Measurements from ENCODE around the gene RIPOR3.

RIPOR3 gene

DNA sequence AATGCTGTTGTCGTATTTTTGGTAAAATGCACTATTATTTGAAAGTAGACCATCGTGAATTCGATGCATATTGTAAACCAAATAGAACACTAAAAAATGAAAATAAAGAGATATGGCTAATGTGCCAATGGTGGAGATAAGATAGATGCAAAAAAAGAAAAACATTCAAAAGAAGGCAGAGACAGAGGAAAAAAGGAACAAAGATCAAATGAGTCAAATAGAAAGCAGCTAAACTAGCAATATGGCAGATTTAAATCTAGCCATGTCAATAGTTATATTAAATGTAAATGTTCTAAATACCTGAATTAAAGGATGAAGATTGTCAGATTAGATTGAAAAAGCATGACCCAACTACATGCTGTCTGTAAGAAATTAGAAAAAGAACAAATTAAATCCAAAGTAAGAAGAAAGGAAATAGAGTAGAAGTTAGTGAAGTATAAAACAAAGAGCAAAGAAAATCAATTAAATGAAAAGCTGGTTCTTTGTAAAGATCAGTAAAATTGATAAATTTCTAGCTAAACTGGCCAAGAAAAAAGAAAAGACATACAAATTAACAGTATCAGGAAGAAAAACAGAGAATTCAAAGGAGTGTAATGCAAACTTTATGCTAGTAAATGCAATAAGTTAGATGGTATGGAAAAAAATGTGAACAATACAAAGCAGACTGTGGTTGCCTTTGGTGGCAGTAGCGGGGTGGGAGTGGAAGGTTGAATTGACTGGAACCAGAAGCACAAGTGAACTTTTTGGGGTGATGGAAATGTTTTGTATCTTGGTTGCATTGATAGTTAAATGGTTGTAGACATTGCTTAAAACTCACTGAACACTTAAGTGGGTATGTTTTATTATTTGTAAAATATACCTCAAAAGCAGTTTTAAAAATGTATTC lies 136.4 kb downstream of the RIPOR3 start:
- Histone ChIP-seq H3K4me3 (ENCODE audit: low read length) (no peak overlapping the region), H3K27me3 (ENCODE audit: low read depth, low read length) (no peaks in the 10 kb centered on the region), H4K20me1 (ENCODE audit: insufficient read depth, low read length) (peaks cover 84% of the 10 kb centered on the region), H3K27ac (ENCODE audit: low read length) (peak overlapping the region; percentile 10), H3K9ac (ENCODE audit: low read length) (no peak overlapping the region), H3K9me3 (ENCODE audit: insufficient read depth, low read length) (peaks cover 20% of the 10 kb centered on the region), H3K4me2 (ENCODE audit: low read length) (no peak overlapping the region), H3K36me3 (replicated peaks; ENCODE audit: low read depth, low read length) (peaks cover 81% of the 10 kb centered on the region), H3K79me2 (ENCODE audit: low read length) (peaks cover 99% of the 10 kb centered on the region), H3K4me1 (ENCODE audit: low read length) (peaks cover 46% of the 10 kb centered on the region), H2AFZ (ENCODE audit: low read depth, low read length) (no peak overlapping the region)
- TF ChIP-seq EZH2phosphoT487 (IDR thresholded peaks at IDR 0.05; ENCODE audit: low read depth) (no peak), CTCF (IDR thresholded peaks at IDR 0.05; ENCODE audit: low read depth, low read length) (no peak)

DNA sequence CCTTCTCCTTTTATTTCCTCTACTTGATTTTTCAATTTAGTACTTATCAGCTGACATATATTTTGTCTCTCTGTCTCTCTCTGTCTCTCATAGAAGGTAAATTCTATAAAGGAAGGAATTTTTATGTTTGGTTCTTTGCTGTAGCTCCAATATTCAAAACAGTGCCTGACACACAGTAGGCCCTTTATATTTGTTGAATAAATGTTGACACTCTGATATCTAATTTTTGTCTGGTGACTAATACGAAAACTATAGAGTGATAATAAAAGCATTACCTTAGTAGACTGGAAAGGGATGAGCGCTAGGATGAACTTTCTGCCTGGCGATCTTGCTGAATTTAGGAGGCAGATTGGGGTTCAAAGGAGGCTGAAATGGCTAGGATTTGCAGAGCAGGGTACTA lies 138.4 kb downstream of the RIPOR3 start:
- TF ChIP-seq CTCF (IDR thresholded peaks at IDR 0.05; ENCODE audit: low read depth, low read length): no peak
- TF ChIP-seq EZH2phosphoT487 (IDR thresholded peaks at IDR 0.05; ENCODE audit: low read depth): no peak
- H3K79me2 ChIP-seq (ENCODE audit: low read length): peaks cover 99% of the 10 kb centered on the region

GRCh38 chr20:50551288-50551687 lies 140.1 kb downstream of the RIPOR3 start:
- Histone ChIP-seq H3K4me2 (ENCODE audit: low read length) (peak overlapping the region; percentile 33), H3K9ac (ENCODE audit: low read length) (peak overlapping the region; percentile 13; the same call in 1 of the 2 replicates), H4K20me1 (ENCODE audit: insufficient read depth, low read length) (peaks cover 71% of the 10 kb centered on the region), H3K9me3 (ENCODE audit: insufficient read depth, low read length) (peaks cover 20% of the 10 kb centered on the region), H3K79me2 (ENCODE audit: low read length) (peaks cover 99% of the 10 kb centered on the region), H3K4me1 (ENCODE audit: low read length) (peaks cover 70% of the 10 kb centered on the region), H3K27ac (ENCODE audit: low read length) (peak overlapping the region; percentile 32), H3K27me3 (ENCODE audit: low read depth, low read length) (no peaks in the 10 kb centered on the region), H2AFZ (ENCODE audit: low read depth, low read length) (no peak overlapping the region), H3K36me3 (replicated peaks; ENCODE audit: low read depth, low read length) (peaks cover 82% of the 10 kb centered on the region), H3K4me3 (ENCODE audit: low read length) (no peak overlapping the region)
- TF ChIP-seq EZH2phosphoT487 (IDR thresholded peaks at IDR 0.05; ENCODE audit: low read depth) (no peak), CTCF (IDR thresholded peaks at IDR 0.05; ENCODE audit: low read depth, low read length) (no peak)

More for the DNA sequence above, 138.4 kb downstream of the RIPOR3 start:
- Histone ChIP-seq H4K20me1 (ENCODE audit: insufficient read depth, low read length) (peaks cover 80% of the 10 kb centered on the region), H3K27ac (ENCODE audit: low read length) (no peak overlapping the region), H3K36me3 (replicated peaks; ENCODE audit: low read depth, low read length) (peaks cover 86% of the 10 kb centered on the region), H3K4me2 (ENCODE audit: low read length) (no peak overlapping the region), H3K9me3 (ENCODE audit: insufficient read depth, low read length) (peaks cover 20% of the 10 kb centered on the region), H2AFZ (ENCODE audit: low read depth, low read length) (no peak overlapping the region), H3K4me3 (ENCODE audit: low read length) (no peak overlapping the region), H3K4me1 (ENCODE audit: low read length) (peaks cover 53% of the 10 kb centered on the region), H3K27me3 (ENCODE audit: low read depth, low read length) (no peaks in the 10 kb centered on the region), H3K9ac (ENCODE audit: low read length) (no peak overlapping the region)

DNA sequence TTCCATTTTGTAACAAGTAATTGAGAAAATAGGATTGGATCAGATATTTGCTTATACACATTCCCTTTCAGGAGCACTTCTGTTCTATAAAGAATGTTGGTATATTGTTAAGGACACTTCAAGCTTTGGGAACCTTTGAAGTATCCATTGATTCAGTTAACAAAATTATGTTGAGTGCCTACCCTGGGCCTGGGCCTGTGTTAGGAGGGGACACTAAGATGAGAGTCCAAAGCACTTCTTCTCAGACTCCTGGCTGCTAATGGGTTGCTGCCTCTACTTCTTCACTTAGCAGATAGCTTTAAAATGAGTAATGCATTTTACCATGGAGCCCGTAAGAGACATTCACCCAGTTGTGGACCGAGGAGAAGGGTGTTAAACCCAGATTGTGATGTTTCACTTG lies 140.8 kb downstream of the RIPOR3 start:
- peaks cover 78% of the 10 kb centered on the region for H3K4me1 ChIP-seq (ENCODE audit: low read length)
- H3K36me3 ChIP-seq (replicated peaks; ENCODE audit: low read depth, low read length): peaks cover 76% of the 10 kb centered on the region
- peaks cover 99% of the 10 kb centered on the region for H3K79me2 ChIP-seq (ENCODE audit: low read length)
- no peak overlapping the region for H2AFZ ChIP-seq (ENCODE audit: low read depth, low read length)
- peaks cover 20% of the 10 kb centered on the region for H3K9me3 ChIP-seq (ENCODE audit: insufficient read depth, low read length)
- no peak overlapping the region for H3K9ac ChIP-seq (ENCODE audit: low read length)
- H3K4me3 ChIP-seq (ENCODE audit: low read length): no peak overlapping the region
- H3K27me3 ChIP-seq (ENCODE audit: low read depth, low read length): no peaks in the 10 kb centered on the region
- TF ChIP-seq CTCF (IDR thresholded peaks at IDR 0.05; ENCODE audit: low read depth, low read length) (no peak), EZH2phosphoT487 (IDR thresholded peaks at IDR 0.05; ENCODE audit: low read depth) (no peak)
- H3K27ac ChIP-seq (ENCODE audit: low read length): peak overlapping the region; percentile 32
- H4K20me1 ChIP-seq (ENCODE audit: insufficient read depth, low read length): peaks cover 70% of the 10 kb centered on the region
- peak overlapping the region; percentile 33 for H3K4me2 ChIP-seq (ENCODE audit: low read length)

Measured in OCI-LY3 (cell line).